Neural progenitor cell (in vitro differentiated cells): ENCODE results near the gene JMJD8. TPM values are rescaled to one million over a fixed set of nuclear protein-coding genes. Genes with fewer than 3 reads are reported as not detected.

Experiments
- DNase-seq: peaks from one replicate; pipeline ENCODE4 v3.0.0-alpha.2; 2016; ENCODE audit warnings: low spot score
- H2AFZ ChIP-seq: fragments of 200-600 bp; sonication (generic); replicated peaks from 2 replicates; pipeline ENCODE4 v1.6.1; 2016; ENCODE audit warnings: antibody characterized with exemption
- H3F3A ChIP-seq: fragments of 200-600 bp; sonication (generic); 2 replicates; pipeline ENCODE4 v1.6.1; 2016; ENCODE audit warnings: antibody characterized with exemption, low read depth
- H3K27ac ChIP-seq: fragments of 200-600 bp; sonication (generic); 2 replicates; pipeline ENCODE4 v1.5.1; 2016; ENCODE audit warnings: mild to moderate bottlenecking
- H3K27me3 ChIP-seq: fragments of 200-600 bp; sonication (generic); 2 replicates; pipeline ENCODE4 v1.6.1; 2016; ENCODE audit warnings: mild to moderate bottlenecking, moderate library complexity
- H3K36me3 ChIP-seq: fragments of 200-600 bp; sonication (generic); 2 replicates; pipeline ENCODE4 v1.5.1; 2016
- H3K4me1 ChIP-seq: fragments of 200-600 bp; sonication (generic); 2 replicates; pipeline ENCODE4 v1.6.1; 2016; ENCODE audit warnings: mixed run types
- H3K4me2 ChIP-seq: fragments of 200-600 bp; sonication (generic); 2 replicates; pipeline ENCODE4 v1.6.1; 2016
- H3K4me3 ChIP-seq: fragments of 200-600 bp; sonication (generic); 2 replicates; pipeline ENCODE4 v1.5.1; 2016
- H3K79me2 ChIP-seq: fragments of 200-600 bp; sonication (generic); 2 replicates; pipeline ENCODE4 v1.6.1; 2016; ENCODE audit warnings: low read depth
- H3K9ac ChIP-seq: fragments of 200-600 bp; sonication (generic); 2 replicates; pipeline ENCODE4 v1.6.1; 2016
- H3K9me3 ChIP-seq: fragments of 200-600 bp; sonication (generic); 2 replicates; pipeline ENCODE4 v1.5.1; 2016; ENCODE audit warnings: low read depth
- H4K20me1 ChIP-seq: fragments of 200-600 bp; sonication (generic); 2 replicates; pipeline ENCODE4 v1.6.1; 2016; ENCODE audit warnings: low read depth
- H3K27ac Mint-ChIP-seq: 3 replicates; pipeline ENCODE4 v1.8.0; 2021; ENCODE audit warnings: mixed read lengths
- H3K27me3 Mint-ChIP-seq: 2 replicates; pipeline ENCODE4 v1.8.0; 2022; ENCODE audit warnings: low read depth, mild to moderate bottlenecking, inconsistent platforms, moderate library complexity, mixed read lengths; ENCODE audit not compliant: insufficient read depth
- H3K36me3 Mint-ChIP-seq: 3 replicates; pipeline ENCODE4 v1.8.0; 2021; ENCODE audit warnings: mixed read lengths
- H3K4me1 Mint-ChIP-seq: 3 replicates; pipeline ENCODE4 v1.8.0; 2021; ENCODE audit warnings: mixed read lengths
- H3K4me3 Mint-ChIP-seq: 3 replicates; pipeline ENCODE4 v1.8.0; 2021; ENCODE audit warnings: mild to moderate bottlenecking, moderate library complexity, mixed read lengths
- H3K9me3 Mint-ChIP-seq: 3 replicates; pipeline ENCODE4 v1.8.0; 2020; ENCODE audit warnings: mixed read lengths
- CTCF ChIP-seq: fragments of 200-600 bp; sonication (generic); IDR thresholded peaks from 2 replicates; pipeline ENCODE4 v1.5.1; 2017; ENCODE audit warnings: antibody characterized with exemption, mild to moderate bottlenecking
- EZH2 ChIP-seq: fragments of 200-600 bp; sonication (generic); IDR thresholded peaks from 2 replicates; pipeline ENCODE4 v1.6.1; 2017; ENCODE audit warnings: antibody characterized with exemption, mild to moderate bottlenecking, moderate library complexity
- EZH2phosphoT487 ChIP-seq: fragments of 200-600 bp; sonication (generic); IDR thresholded peaks from 2 replicates; pipeline ENCODE4 v1.6.1; 2017; ENCODE audit warnings: antibody characterized with exemption
- total RNA-seq: library from RNA; depleted of rRNA; stranded (reverse); fragments of >200 nt; gene quantifications from 2 replicates; pipeline ENCODE4 v1.2.3, GENCODE V29; 2015; ENCODE audit warnings: low replicate concordance

JMJD8 gene
- total RNA-seq, 1 donor from 2014 or later, result 32.1 TPM

- H3K4me3 Mint-ChIP-seq, result peak overlapping the region; percentile 79
- Histone ChIP-seq H3K36me3 (no peaks in the 10 kb centered on the region), H3K4me3 (no peak overlapping the region), H3K9me3 (no peaks in the 10 kb centered on the region), H3K79me2 (no peaks in the 10 kb centered on the region), H3K4me2 (no peak overlapping the region), H2AFZ (no peak overlapping the region), H3K27me3 (peaks cover 34% of the 10 kb centered on the region), H3K4me1 (peaks cover 10% of the 10 kb centered on the region), H4K20me1 (peaks cover 11% of the 10 kb centered on the region), H3K27ac (no peak overlapping the region), H3F3A (peaks cover 23% of the 10 kb centered on the region), H3K9ac (no peak overlapping the region)
- no peaks in the 10 kb centered on the region for H3K9me3 Mint-ChIP-seq
- no peaks in the 10 kb centered on the region for H3K36me3 Mint-ChIP-seq
- peaks cover 3% of the 10 kb centered on the region for H3K27me3 Mint-ChIP-seq
- no peak for DNase-seq
- TF ChIP-seq EZH2phosphoT487 (no peak), CTCF (no peak), EZH2 (no peak)
- H3K4me1 Mint-ChIP-seq, result peaks cover 18% of the 10 kb centered on the region
- no peak overlapping the region for H3K27ac Mint-ChIP-seq
Observed at GRCh38 chr16:643050-643368, 41.1 kb downstream of the JMJD8 start.

DNA sequence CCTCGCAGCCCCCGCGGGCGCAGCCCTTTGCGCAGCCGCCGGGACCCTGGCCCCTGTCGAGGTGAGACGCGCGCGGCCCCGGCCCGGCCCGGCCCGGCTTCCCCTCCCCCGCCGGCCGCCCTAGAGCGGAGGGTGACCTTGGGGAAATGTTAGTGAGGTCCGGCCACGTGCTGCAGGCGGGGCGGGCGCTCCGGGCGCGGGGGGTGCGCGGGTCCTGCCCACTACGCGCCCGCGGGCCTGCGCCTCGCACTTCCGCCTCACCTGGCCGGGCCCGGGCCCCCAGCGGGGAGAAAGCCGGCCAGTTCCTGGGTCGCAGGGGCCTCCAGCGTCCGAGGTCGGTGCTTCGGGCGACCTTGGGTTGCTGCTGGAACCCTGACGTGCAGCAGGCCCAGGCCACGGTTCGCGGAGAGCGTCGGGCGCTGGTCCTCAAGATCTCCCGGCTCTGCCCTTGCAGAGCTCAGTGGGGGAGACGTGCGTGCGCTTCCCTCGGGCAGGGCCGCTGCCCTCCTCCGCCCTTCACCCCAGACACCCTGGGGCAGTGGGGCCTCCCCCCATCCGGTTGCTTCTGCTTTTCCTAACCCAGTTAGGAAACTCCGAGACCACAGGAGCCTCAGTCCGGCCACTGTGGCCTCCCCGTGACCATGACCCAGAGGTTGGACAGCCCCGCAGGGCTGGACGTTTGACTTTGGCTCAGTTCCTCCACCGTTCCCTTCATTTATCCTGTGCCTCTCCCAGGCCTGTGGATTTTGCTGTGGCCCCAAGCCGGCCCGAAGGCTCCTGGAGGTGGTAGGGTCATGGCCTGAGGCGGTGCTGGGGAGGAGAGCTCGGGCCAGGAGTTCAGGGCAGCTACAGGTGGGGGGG, 41.7 kb downstream of the JMJD8 start:
- Histone ChIP-seq H3K27me3 (peaks cover 34% of the 10 kb centered on the region), H3K4me2 (peak overlapping the region; percentile 95), H3F3A (peaks cover 29% of the 10 kb centered on the region), H3K27ac (no peak overlapping the region), H3K4me1 (peaks cover 16% of the 10 kb centered on the region), H3K4me3 (peak overlapping the region; percentile 74), H4K20me1 (peaks cover 9% of the 10 kb centered on the region), H3K9ac (no peak overlapping the region), H3K9me3 (no peaks in the 10 kb centered on the region), H2AFZ (peak overlapping the region; percentile 85), H3K36me3 (no peaks in the 10 kb centered on the region), H3K79me2 (no peaks in the 10 kb centered on the region)
- peak; percentile 62 for TF ChIP-seq EZH2phosphoT487
- peak; percentile 87 for TF ChIP-seq EZH2
- TF ChIP-seq CTCF, result no peak
- Mint-ChIP-seq H3K9me3 (no peaks in the 10 kb centered on the region), H3K36me3 (no peaks in the 10 kb centered on the region), H3K4me3 (peak overlapping the region; percentile 77), H3K4me1 (peaks cover 24% of the 10 kb centered on the region), H3K27ac (no peak overlapping the region), H3K27me3 (peaks cover 6% of the 10 kb centered on the region)
- DNase-seq, result peak; percentile 54

DNA sequence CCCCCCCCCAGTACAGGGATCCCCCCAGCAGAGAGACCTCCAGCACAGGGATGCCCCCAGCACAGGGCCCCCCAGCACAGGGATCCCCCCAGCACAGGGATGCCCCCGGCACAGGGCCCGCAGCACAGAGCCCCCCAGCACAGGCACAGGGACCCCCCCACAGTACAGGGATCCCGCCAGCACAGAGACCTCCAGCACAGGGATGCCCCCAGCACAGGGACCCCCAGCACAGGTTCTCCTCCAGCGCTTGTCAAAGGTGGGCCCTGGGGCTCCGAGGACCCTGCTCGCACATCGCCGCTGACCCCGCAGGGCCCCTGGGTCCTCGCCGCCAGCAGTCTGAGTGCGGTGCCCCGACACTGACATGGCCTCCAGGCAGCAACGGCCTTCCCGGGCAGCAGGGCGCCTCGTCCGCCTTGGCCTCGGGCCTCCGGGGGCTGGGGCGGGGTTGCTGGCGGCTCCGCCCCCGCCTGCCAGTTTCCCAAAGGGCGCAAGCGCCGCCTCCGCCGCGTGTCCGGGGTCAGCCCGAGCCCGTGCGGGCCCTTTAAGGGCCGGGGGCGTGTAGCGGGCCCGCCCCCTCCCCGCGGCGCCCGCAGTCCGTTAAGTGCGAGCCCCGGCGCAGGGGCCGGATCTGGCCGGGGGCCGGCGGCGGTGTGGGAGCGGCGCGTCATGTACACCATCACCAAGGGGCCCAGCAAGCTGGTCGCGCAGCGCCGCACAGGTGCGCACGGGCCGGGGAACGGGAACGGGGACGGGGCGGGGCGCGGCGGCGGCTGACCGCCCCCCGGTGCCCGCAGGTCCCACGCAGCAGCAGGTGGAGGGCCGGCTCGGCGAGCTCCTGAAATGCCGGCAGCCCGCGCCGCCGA, 42.6 kb downstream of the JMJD8 start, which contains the start of gene MCRIP2:
TSS of gene MCRIP2 (plus strand) at position 503 of the 863 bp plus-strand sequence. CDS start at position 667, 164 bp downstream.
- Histone ChIP-seq H2AFZ (peak within 1 kb of the TSS; percentile 85), H3K4me3 (peak within 1 kb of the TSS; percentile 74), H3K4me1 (peaks cover 17% of the 10 kb centered on the region), H3K27me3 (peaks cover 34% of the 10 kb centered on the region), H3K9ac (no peak within 1 kb of the TSS), H3K36me3 (no peaks in the 10 kb centered on the region), H3K9me3 (no peaks in the 10 kb centered on the region), H3K4me2 (peak within 1 kb of the TSS; percentile 95), H4K20me1 (peaks cover 8% of the 10 kb centered on the region), H3F3A (peaks cover 32% of the 10 kb centered on the region), H3K79me2 (no peaks in the 10 kb centered on the region), H3K27ac (no peak within 1 kb of the TSS)
- peaks cover 2% of the 10 kb centered on the region for H3K9me3 Mint-ChIP-seq
- H3K27me3 Mint-ChIP-seq, result peaks cover 10% of the 10 kb centered on the region
- H3K27ac Mint-ChIP-seq, result no peak within 1 kb of the TSS
- H3K4me3 Mint-ChIP-seq, result peak within 1 kb of the TSS; percentile 79
- TF ChIP-seq EZH2 (peak; percentile 53), CTCF (no peak)
- peak; percentile 90 for DNase-seq
- H3K36me3 Mint-ChIP-seq, result peaks cover 2% of the 10 kb centered on the region
- H3K4me1 Mint-ChIP-seq, result peaks cover 28% of the 10 kb centered on the region
